GM12891 (cell line): ENCODE measurements around the gene COL25A1.

Experiments used
- DNase-seq: peaks from one replicate; pipeline ENCODE4 v3.0.0; 2011; ENCODE audit warnings: low spot score; ENCODE audit not compliant: insufficient read length
- FAIRE-seq: peaks from 2 replicates; lab custom pipeline; 2011; peaks lifted over from hg19 to GRCh38; lab: Jason Lieb, UNC
- PAX5 ChIP-seq: IDR thresholded peaks from 2 replicates; pipeline ENCODE4 v1.6.1; 2011; ENCODE audit warnings: low read length, moderate library complexity, mild to moderate bottlenecking; ENCODE audit not compliant: insufficient read depth, severe bottlenecking
- POLR2A ChIP-seq: IDR thresholded peaks from 2 replicates; pipeline ENCODE4 v1.6.1; 2011; ENCODE audit warnings: low read depth, low read length, control low read depth
- POLR2AphosphoS5 ChIP-seq: IDR thresholded peaks from 2 replicates; pipeline ENCODE4 v1.6.1; 2011; ENCODE audit warnings: low read depth, low read length, control low read depth
- POU2F2 ChIP-seq: IDR thresholded peaks from 2 replicates; pipeline ENCODE4 v1.6.1; 2011; ENCODE audit warnings: low read depth, mild to moderate bottlenecking, control low read depth, low read length, moderate library complexity
- SPI1 ChIP-seq: IDR thresholded peaks from 2 replicates; pipeline ENCODE4 v1.6.1; 2011; ENCODE audit warnings: low read depth, low read length, control low read depth
- TAF1 ChIP-seq: IDR thresholded peaks from 2 replicates; pipeline ENCODE4 v1.6.1; 2011; ENCODE audit warnings: low read depth, low read length, control low read depth

The COL25A1 gene

GRCh38 chr4:109134921-109135320, 167.5 kb downstream of the COL25A1 start:
- TF ChIP-seq POLR2AphosphoS5: no peak
- TF ChIP-seq POLR2A: no peak
- TF ChIP-seq TAF1: no peak
- TF ChIP-seq POU2F2: no peak
- FAIRE-seq (no peak), DNase-seq (no peak)

GRCh38 chr4:109134268-109134667, 168.2 kb downstream of the COL25A1 start:
- DNase-seq: no peak
- TF ChIP-seq POLR2A (no peak), POLR2AphosphoS5 (no peak), PAX5 (no peak), POU2F2 (no peak), TAF1 (no peak), SPI1 (no peak)
- no peak for FAIRE-seq

DNA sequence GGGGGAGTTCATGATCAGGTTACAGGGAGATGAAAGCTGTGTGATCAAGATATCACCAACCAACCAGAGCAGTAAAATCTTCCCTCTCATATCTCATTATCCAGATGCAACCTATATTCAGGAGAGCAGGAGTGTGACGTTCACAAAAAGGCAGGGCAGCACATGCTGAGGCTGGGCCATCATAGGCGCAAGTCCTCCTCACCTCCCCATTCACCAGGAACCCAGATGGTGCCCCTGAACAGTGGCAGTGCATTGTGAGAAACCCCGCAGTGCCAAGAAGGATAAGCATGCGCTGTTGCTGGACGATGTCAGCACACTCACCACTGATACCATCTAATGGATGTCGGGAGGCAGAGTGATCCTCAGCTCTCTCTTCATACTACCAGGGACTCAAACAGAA, 170.9 kb downstream of the COL25A1 start:
- FAIRE-seq: no peak
- DNase-seq: no peak
- TF ChIP-seq PAX5: no peak
- TF ChIP-seq POLR2A: no peak
- TF ChIP-seq POLR2AphosphoS5: no peak
- TF ChIP-seq TAF1: no peak

GRCh38 chr4:109128589-109128988, 173.9 kb downstream of the COL25A1 start:
- no peak for TF ChIP-seq POLR2AphosphoS5
- no peak for TF ChIP-seq POLR2A
- no peak for TF ChIP-seq POU2F2
- no peak for TF ChIP-seq SPI1
- TF ChIP-seq PAX5: no peak
- no peak for TF ChIP-seq TAF1
- FAIRE-seq (no peak), DNase-seq (no peak)

- DNase-seq: no peak
- TF ChIP-seq PAX5 (no peak), POU2F2 (no peak), SPI1 (no peak), POLR2AphosphoS5 (no peak), POLR2A (no peak), TAF1 (no peak)
Measured at GRCh38 chr4:109127866-109128265, 174.6 kb downstream of the COL25A1 start.

DNA sequence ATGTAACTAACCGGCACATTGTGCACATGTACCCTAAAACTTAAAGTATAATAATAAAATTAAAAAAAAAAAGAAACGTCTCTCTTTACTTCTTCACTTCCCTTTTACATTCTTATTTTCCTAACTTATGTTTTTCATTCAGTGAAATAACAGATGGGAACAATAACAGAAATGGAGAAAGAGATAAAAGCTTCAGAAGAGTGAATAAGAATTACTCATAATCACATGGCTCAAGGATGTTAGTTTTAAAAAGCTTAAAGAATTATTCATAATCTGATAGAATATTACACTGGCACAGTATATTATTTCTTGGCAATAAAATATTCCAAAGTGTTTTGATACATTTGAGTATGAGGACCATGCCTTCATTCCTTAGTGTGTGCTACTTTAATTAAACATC, 175.6 kb downstream of the COL25A1 start:
- TF ChIP-seq TAF1 (no peak), SPI1 (no peak), PAX5 (no peak), POU2F2 (no peak), POLR2AphosphoS5 (no peak), POLR2A (no peak)
- FAIRE-seq: no peak
- DNase-seq: no peak

More at GRCh38 chr4:109127866-109128265, 174.6 kb downstream of the COL25A1 start:
- FAIRE-seq: no peak

DNA sequence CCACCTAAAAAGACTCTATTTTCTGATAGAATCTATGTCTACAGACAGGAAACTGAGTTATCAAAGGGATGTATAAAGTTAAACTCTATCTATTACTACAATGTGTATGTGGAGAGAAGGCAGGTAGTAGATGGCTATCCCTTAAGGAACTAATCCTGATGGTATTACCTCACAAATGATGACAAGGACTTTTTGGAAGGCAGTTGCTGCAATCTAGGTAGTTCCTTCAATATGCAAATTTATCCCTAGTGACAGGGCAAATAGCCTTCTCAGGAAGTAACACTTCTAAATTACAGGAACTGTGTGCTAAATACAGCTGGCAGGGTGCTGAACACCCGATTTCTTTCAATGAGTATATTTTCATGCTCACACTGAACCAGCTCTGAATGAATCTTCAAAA, 177.4 kb downstream of the COL25A1 start:
- DNase-seq: no peak
- FAIRE-seq: no peak
- TF ChIP-seq SPI1 (no peak), POU2F2 (no peak), POLR2A (no peak), PAX5 (no peak), POLR2AphosphoS5 (no peak), TAF1 (no peak)

DNA sequence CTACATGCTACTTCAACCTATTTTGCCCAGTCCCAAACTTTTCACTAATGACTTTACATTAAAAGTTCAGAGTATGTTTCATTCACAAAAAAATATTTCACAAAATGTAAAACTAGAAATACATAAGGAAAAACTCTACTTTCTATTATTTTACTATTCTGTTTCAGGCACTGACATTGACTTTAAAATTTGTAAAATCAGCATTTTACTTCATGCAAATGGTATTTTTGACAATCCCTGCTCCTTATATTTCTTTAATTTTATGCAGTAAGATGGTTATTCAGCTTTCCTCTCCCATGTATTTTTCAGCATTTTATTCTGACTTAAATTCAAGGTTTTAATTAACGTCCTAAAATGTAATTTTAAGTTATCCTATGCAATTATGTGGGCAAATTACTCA, 178.5 kb downstream of the COL25A1 start:
- DNase-seq (no peak), FAIRE-seq (no peak)
- no peak for TF ChIP-seq POLR2A
- no peak for TF ChIP-seq POLR2AphosphoS5
- TF ChIP-seq TAF1: no peak
- TF ChIP-seq PAX5: no peak
- no peak for TF ChIP-seq SPI1

GRCh38 chr4:109121561-109121960, 180.9 kb downstream of the COL25A1 start:
- FAIRE-seq: no peak

GRCh38 chr4:109119852-109120251, 182.6 kb downstream of the COL25A1 start:
- DNase-seq (no peak), FAIRE-seq (no peak)
- no peak for TF ChIP-seq PAX5
- TF ChIP-seq POLR2A: no peak
- TF ChIP-seq POU2F2: no peak
- no peak for TF ChIP-seq TAF1
- no peak for TF ChIP-seq POLR2AphosphoS5
- no peak for TF ChIP-seq SPI1

More at GRCh38 chr4:109121561-109121960, 180.9 kb downstream of the COL25A1 start:
- no peak for DNase-seq
- TF ChIP-seq TAF1: no peak
- no peak for TF ChIP-seq POU2F2
- TF ChIP-seq SPI1: no peak
- TF ChIP-seq POLR2AphosphoS5: no peak
- TF ChIP-seq PAX5: no peak
- TF ChIP-seq POLR2A: no peak
